Stimulated activated CD4-positive, alpha-beta T cell treated with anti-CD3 and anti-CD28 coated beads, Interleukin-2, amount 100 ng/mL, for 4 hours (primary cell): Measurements from ENCODE around the gene SRP9.
"Not testable (repeated sequence)": the region's sequence is repeated elsewhere in the genome, so short reads cannot be mapped to it uniquely, and the experiment has no call there.

Experiments
- DNase-seq: peaks from one replicate; pipeline ENCODE4 v3.0.0-alpha.2; 2020; ENCODE audit warnings: low read depth

The SRP9 gene

DNA sequence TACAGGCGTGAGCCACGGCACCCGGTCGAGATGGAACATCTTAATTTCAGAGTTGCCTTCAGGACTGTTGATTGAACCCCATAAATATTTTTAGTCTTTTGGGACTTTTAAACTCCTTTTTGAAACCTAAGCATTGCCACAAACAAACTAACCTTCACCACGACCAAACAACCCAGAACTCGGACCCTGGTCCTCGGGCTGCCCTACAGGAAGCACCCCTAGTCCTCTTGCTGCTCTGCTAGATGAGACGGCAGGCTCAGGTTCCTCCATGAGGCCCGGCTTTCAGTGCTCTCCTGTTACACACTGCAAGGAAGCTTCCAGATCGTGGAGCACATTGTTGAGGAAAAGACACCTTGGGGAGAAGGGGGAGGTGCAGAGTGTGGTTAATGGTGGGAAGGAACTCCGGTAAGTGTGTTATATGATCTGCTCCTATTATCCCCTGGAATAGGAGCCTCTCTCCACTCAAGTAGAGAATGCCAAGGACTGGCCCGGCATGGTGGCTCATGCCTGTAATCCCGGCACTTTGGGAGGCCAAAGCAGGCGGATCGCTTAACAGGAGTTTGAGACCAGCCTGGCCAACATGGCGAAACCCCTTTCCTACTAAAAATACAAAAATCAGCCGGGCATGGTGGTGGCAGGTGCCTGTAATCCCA, 38.0 kb downstream of the SRP9 start:
- DNase-seq: no peak

DNA sequence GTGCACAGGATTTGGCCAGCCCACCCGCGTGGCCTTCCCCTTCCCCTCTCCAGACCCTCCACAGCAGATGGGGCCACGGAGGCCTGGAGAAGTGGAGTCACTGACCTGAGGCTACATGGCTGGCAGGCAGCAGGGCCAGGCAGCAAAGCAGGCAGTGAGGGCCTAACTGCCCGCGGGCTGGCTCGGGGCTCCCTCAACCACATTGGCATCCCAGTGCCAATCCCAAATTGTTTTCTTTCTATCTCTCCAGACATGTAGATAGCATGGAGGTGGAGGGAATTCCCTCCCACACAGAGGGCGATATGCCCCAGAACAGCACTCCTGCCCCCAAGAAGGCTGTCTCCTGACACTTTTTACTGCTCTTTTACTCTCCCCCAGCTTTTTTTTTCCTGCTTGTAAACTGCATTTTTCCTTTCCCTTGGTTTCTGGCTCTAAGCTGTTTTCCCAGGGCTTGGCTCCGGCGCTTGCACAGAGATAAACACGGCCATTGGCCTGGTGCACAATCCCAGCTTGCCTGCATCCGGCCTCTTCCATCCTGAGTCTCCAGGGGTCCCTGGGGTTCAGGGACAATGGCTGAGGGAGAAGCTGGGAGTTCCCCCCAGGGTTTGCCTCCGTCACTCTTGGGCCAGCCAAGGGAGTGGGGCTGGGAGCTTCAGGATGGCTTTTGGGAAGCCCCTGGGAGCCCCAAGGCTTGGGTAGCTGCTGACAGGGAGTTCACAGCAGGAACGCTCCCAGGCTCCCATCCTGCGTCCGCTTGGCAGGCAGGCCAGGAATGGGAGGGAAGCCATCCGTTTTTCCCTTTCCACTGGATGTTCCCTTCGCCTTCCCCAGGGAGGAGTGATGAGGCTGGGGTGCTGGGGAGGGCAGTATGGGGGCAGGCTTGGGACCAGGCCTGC, 39.3 kb downstream of the SRP9 start:
- DNase-seq: no peak

DNA sequence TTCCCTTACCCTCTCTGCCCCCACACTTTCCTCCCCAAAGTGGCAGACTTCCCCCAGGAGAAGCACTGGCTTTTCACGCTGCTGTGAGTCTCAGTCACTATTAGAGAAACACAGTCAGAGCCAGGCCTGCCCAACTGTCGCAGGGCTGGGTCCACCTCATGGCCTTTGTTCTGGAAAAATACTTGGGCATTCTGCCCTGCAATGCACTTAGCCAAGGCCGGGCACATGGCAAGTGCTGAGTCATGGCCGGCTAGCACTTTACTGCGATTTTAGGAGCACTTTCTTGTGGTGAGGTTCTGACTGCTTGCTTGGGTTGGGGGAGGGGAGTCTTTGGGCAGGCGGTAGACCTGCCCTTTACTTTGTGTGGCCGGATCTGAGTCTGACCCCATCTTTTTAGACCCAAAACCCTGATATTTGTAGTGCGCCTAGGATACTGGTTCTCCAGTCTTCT, 40.0 kb downstream of the SRP9 start:
- DNase-seq: no peak

GRCh38 chr1:225818229-225818628, 40.6 kb downstream of the SRP9 start:
- no peak for DNase-seq

DNA sequence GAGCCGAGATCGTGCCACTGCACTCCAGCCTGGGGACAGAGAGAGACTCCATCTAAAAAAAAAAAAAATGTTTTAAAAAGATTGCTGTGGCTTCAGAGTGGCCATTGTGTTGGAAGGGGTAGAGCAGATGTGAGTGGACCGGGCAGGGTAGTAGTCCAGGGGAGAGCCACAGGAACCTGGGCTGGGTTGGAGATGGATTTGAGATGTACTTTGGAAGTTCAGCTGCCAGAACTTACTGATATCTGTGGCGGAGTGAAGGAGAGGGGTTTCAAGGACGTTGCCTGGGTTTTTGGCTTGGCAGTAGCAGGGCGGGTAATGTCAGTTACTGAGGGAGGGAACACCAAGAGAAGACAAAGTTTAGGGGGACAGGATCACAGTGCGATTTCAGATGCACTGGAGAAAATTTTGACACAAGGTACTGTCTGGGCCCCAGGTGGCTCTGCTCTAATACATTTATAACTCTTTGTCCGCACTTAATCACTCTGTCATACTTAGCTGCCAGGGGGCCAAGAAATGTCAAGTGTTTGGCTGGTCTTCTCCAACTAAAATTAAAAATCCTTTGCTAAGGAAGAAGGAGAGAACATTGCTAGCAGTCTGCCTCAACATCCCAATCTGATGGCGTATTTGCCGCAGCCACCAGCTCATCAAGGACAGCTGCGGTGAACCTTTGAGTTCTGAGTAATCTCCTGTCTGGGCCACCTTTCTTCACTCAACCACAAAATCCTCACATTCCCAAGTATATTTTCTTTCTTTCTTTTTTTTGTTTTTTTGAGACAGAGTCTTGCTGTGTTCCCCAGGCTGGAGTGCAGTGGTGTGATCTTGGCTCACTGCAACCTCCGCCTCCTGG, 41.9 kb downstream of the SRP9 start:
- no peak for DNase-seq

GRCh38 chr1:225820522-225821120, 43.0 kb downstream of the SRP9 start:
- no peak for DNase-seq

- no peak for DNase-seq
These were observed 45.2 kb downstream of the SRP9 start for GRCh38 chr1:225822655-225823403.

- no peak for DNase-seq
These were observed 46.2 kb downstream of the SRP9 start for GRCh38 chr1:225823811-225824261.

- DNase-seq: no peak
These were observed 46.9 kb downstream of the SRP9 start for GRCh38 chr1:225824533-225824941.

DNA sequence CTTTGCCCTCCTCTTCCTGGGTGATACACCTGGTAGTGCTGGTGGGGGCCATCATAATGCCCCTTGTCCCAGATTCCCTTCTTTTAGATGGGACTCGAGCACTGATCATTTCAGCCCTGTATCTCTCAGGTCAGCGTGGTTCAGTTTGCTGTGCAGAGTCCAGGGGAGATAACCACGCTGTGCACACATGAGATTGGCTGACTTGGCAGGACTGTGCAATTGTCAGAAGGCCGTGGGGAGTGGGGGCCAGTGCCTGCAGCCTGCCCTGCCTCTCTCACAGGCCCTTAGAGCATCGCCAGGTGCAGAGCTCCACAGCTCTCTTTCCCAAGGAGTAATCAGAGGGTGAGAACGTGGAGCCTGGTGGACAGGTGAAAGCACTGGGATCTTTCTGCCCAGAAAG, 47.5 kb downstream of the SRP9 start:
- DNase-seq: no peak

DNA sequence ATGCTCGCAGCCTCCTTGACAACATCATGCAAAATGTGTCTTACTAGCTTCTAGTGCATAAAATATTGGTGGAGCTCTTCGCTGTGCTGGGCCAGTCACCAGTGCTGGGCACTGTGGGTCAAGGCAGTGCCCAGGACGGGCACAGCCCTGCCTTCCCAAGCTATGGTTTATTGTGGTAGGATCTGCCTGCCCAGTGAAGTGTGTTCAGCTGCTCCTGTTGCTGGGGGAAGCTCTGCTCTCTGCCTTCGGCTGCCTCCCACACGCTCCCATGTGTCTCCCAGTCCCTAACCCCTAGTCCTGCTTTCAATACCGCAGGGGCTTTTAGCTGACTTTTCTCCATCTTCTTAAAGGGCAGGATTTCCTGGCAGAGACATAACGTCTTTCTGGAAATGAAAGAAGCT, 48.0 kb downstream of the SRP9 start:
- DNase-seq: no peak

DNA sequence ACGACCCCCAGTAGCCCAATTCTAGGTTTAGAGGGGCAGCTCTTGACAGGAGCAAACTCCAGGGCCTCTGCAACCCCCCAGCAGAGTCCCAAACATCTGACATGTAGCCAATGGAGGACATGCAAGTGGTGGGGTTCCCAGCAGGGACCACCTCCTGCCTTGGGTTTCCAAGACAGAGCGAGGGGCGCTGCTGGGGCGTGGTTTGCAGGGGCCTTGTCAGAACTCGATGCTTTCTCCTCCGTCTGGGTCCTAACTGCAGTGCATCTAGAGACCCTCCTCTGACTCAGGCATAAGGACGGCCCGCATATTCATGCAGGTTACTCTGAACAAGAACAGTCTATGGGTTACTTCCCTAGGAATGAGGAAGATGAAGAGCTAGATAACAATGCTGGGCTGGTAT, 49.5 kb downstream of the SRP9 start:
- no peak for DNase-seq

GRCh38 chr1:225828706-225829345, 51.2 kb downstream of the SRP9 start:
- no peak for DNase-seq

DNA sequence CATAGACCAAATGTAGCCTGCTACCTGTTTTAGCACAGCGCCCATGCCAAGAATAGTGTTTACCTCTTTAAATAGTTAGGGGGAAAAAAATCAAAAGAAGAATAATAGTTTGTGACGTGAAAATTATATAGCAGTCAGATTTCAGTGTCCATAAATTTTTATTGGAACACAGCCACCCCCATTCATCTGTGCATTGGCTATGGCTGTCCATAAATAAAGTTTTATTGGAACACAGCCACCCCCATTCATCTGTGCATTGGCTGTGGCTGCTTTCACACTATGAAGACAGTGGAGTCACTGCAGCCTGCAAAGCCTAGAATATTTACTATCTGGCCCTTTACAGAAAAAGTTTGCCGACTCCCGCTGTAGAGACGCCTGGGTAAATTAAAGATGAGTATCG, 53.2 kb downstream of the SRP9 start:
- DNase-seq: no peak

DNA sequence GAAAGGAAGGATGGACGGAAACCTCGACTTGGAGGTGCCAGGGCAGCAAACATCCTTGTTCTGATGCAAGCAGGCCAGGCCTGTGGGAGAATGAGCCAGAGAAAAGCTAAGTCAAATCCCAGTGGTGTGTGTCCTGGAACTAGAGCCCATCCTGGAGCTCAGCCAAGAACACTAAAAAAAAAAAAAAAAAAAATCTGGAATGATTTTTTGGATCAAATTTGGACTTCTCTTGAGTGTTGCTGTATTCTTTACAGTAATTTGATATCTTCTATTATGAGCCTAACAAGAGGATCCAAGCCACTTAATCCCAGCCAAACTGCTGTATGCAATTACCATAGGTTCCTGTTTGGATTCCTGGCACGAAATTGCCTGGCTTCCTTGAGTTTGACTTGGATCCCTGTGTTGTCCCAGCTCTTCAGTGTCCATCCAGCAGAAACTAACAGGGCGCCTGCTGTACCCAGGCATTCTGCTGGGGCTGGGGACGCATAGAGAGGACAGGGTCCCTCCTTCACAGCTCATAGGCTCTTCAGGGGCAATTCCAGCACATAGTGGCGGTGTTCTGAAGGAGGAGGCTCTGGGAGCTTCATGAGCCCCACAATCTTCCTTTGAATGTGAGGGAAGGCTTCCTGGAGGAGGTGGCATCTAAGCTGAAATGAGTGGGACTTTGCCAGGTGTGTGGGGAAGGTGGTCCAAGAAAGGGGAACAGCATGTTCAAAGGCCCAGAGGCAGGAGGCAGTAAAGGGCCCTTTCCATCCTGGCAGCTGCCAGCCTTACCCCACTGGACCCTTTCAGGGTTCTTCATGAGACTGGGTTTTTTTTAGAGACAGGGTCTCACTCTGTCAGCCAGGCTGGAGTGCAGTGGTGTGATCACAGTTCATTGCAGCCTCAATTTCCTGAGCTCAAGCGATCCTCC, 57.0 kb downstream of the SRP9 start:
- no peak for DNase-seq

- DNase-seq: no peak
These were observed 58.2 kb downstream of the SRP9 start for GRCh38 chr1:225835856-225836255.

DNA sequence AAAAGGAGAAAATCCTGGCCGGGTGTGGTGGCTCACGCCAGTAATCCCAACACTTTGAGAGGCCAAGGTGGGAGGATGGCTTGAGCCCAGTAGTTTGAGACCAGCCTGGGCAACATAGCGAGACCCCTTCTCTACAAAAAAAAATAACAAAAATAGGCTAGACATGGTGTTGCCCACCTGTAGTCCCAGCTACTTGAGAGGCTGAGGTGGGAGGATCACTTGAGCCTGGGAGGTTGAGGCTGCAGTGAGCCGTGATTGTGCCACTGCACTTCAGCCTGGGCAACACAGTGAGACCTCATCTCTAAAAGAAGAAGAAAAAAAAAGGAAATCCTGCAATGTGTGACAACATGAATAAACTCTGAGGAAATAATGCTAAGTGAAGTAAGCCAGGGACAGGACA, 58.7 kb downstream of the SRP9 start:
- not testable (repeated sequence) for DNase-seq

GRCh38 chr1:225838793-225839192, 61.2 kb downstream of the SRP9 start:
- DNase-seq: no peak
